Middle frontal gyrus (tissue), 1 donor: Measurements from ENCODE around the gene MEI1.

ENCODE experiments used
- DNase-seq: peaks from one replicate; pipeline ENCODE4 v3.0.0-alpha.2; 2015; ENCODE audit warnings: low spot score; ENCODE audit errors: extremely low spot score

The MEI1 gene

DNA sequence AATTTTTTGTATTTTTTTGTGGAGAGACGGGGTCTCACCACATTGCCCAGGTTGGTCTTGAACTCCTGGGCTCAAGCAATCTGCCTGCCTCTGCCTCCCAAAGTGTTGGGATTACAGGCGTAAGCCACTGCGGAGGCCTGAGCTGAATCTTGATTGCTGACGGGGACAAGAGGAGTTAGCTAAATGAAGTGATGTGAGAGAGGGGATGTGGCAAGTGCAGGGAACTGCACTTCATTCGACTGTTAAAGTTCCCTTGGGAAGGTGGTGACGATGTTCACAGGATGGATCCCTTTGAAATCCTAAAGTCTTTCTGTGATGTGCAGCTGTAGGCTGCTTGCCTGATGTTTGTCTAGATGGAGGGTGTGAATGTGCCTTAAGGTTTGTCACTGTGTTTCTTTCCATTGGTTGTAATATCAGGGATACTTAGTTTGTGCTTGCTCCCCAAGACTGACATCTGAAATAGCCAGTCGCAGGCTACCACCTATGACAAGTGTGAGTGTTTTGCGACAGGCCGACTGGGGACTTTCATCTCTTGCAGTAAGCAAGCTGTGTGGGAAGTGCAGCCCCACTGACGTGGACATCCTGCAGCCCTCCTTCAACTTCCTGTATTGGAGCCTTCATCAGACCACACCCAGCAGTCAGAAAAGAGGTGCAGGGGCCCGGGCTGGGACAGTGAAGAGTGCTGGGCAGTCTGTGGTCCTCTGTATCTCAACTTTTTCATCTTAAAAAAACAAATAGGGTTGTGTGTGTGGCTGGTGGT is 81.6 kb downstream of the MEI1 start:
- DNase-seq: no peak

GRCh38 chr22:41781507-41781906 is 82.2 kb downstream of the MEI1 start:
- DNase-seq: no peak

DNA sequence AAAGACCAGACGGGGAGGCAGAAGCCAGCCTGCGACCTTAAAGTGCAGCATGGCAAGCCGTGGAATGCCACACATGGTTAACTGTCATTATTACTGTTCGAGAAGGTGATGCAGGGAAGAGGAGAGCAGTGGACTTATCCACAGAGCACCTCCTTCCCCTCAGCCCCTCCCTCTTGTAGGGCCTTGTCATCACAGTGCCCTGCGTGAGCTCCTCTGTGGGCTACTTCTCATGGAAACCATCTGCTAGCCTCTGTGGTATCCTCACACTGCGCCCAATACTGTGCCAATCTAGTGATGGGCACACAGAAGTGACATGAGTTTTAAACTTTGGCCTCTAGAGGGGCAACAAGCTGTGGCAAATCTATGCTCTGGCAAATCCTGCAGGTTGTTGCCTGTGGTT is 83.0 kb downstream of the MEI1 start:
- no peak for DNase-seq

DNA sequence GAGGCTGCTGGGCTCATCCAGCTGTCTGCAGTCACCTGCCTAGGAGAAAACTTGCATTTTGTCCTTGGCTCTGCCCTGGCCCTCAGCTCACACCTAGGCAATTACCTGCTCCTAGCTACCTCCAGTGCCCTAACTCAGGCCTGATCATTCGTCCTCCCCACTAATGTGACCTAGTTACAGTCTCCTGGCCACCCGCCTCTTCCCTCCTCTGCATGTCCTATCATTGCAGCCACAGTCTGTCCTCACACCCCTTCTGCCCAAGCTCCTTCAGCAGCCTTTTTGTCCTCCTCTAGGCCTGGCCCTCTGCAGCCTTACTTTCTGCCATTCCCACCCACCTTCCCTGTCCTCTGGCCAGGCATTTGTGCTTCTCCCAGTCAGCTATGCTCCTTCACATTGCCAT is 83.4 kb downstream of the MEI1 start:
- DNase-seq: no peak

GRCh38 chr22:41787331-41787730 is 88.0 kb downstream of the MEI1 start:
- DNase-seq: no peak

DNA sequence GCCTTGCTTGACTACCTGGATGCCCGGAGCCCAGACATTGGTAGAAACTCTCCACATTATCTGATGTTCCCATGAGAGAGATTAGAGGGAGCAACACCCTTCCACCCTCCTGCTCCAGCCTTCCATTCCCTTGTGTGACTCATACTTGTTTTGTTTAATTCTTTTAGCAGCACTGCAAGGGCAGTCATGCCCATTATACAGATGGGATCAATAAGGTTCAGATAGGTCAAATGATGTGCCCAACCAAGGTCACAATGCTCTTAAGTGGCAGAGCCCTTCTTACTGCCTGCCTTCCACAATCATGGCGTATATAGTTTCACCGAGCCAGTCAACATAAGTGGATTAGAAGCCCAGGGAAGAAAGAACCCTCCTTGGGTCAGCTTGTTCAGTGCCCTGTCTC is 94.6 kb downstream of the MEI1 start:
- DNase-seq: no peak

DNA sequence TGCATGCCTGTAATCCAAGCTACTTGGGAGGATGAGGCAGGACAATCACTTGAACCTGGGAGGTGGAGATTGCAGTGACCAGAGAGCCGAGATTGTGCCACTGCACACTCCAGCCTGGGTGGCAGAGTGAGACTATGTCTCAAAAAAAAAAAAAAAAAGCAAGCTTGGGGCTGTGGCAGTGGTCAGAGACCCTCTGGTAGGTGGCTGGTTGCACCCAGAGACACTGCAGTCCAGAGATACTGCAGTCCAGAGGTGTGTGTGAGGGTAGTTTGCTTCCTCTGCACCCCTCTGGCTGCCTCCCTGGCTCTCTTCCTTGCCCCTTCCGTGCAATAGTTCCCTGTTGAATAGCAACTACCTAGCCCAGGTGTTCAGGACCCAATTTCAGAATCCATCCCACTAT is 99.4 kb downstream of the MEI1 start:
- no peak for DNase-seq

DNA sequence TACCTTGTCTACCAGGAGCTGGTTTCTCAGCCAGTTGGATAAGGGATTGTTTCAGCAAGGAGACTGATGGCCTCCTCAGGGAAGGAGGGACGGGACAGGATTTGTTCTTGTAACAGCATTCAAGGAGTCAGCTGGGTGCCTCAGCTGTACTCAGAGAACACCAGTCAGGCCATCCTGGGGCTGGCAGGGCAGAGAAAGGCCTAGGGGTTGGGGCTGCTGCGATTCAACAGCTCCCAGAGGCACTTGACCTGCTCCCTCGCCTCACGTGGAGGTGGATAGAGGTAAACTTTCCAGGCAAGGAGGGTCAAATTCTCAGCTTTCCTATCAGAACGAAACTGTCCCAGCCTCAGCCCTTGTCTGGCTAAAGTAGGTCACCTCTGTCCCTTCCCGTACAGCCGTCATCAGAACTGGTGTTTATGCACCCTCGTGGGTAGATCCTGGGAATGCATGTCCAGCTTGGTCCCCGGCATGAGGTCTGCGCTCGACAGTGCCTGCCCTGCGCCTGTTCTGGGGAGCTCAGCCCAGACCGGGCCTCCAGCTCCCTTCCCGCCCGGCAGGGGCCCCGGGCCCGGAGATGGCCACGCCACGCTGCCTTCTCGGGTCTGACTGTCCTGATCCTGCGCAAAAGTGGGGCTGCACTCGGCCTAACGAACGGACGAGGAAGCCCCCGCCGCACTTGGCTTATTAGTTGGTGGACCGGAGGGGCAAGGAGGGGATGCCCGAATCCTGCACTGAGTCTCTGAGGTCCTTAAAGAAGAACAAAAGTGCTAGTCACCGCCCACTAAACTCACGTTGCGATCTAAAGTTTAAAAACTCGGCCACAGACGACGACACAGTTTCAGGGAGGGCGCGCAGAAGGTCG is 100.4 kb downstream of the MEI1 start:
- DNase-seq: no peak

- DNase-seq: peak; percentile 85
These were observed 101.2 kb downstream of the MEI1 start, which contains the start of gene CCDC134 for GRCh38 chr22:41800348-41801146. Gene CCDC134 (plus strand): TSS chr22:41800679. CDS start chr22:41808891, 8,212 bp downstream.

- no peak for DNase-seq
These were observed 102.0 kb downstream of the MEI1 start for GRCh38 chr22:41801147-41801819.

- no peak for DNase-seq
These were observed 102.6 kb downstream of the MEI1 start for GRCh38 chr22:41801886-41802285.

DNA sequence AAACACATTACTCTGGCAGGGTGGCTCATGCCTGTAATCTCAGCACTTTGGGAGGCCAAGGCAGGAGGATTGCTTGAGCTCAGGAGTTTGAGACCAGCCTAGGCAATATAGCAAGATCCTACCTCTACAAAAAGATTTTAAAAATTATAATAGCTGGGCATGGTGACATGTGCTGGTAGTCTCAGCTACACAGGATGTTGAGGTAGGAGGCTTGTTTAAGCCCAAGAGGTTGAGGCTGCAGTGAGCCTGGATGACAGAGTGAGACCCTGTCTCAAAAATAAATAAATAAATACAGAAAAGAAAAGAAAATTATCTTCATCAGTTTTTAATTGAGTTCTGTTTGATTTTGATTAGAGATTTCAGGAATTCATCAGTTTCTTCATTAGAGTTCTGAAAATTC is 106.3 kb downstream of the MEI1 start:
- DNase-seq: no peak

- DNase-seq: no peak
These were observed 109.1 kb downstream of the MEI1 start for GRCh38 chr22:41808400-41808799.

GRCh38 chr22:41810022-41810421 is 110.7 kb downstream of the MEI1 start:
- DNase-seq: no peak

- no peak for DNase-seq
These were observed 113.7 kb downstream of the MEI1 start for GRCh38 chr22:41812805-41813545.

- no peak for DNase-seq
These were observed 114.6 kb downstream of the MEI1 start for GRCh38 chr22:41813726-41814410.

- no peak for DNase-seq
These were observed 116.4 kb downstream of the MEI1 start for GRCh38 chr22:41815716-41816115.

- DNase-seq: no peak
These were observed 116.9 kb downstream of the MEI1 start for GRCh38 chr22:41816241-41816640.

DNA sequence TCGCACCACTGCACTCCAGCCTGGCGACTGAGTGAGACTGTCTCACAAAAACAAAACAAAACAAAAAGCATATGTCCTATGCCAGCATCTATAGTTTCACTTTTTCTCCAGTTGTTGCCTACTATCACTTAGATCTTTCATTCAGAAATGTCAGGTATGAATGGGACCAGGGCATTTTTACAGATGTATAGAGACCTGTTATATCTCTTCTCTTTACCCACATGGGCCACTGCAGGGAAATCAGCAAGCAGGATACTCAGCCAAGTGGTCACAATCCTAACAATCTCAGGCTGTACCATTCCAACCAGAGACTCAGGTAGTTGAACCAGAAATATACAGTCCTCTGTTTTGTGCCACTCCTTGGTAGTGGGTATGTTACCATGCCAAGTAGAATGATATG is 117.6 kb downstream of the MEI1 start:
- DNase-seq: no peak

- DNase-seq: no peak
These were observed 118.7 kb downstream of the MEI1 start for GRCh38 chr22:41818011-41818410.
